ENCODE measurements around the gene LARGE1. TPM values are rescaled to one million over a fixed set of nuclear protein-coding genes. Genes with fewer than 3 reads are reported as not detected.

Gene LARGE1
- total RNA-seq, 2 experiments from 2014 or later, result 0.81 to 2.0 TPM

- intact Hi-C loops (cut with micrococcal nuclease), result no loop called here
- POLR2A ChIA-PET, result no interaction called here
- no peaks in the 10 kb centered on the region for H3K27me3 Mint-ChIP-seq
- H3K4me3 Mint-ChIP-seq, result no peak overlapping the region
- H3K9me3 Mint-ChIP-seq, result peaks cover 4% of the 10 kb centered on the region
- no peaks in the 10 kb centered on the region for H3K4me1 Mint-ChIP-seq (ENCODE audit: low read depth)
- CTCF ChIA-PET, result no interaction called here
- H3K36me3 Mint-ChIP-seq, result no peaks in the 10 kb centered on the region
- H3K27ac Mint-ChIP-seq, result no peak overlapping the region
- no peak for DNase-seq
Observed at GRCh38 chr22:33666961-33667619, 253.2 kb downstream of the LARGE1 start.

GRCh38 chr22:33666279-33666960 lies 253.9 kb downstream of the LARGE1 start:
- intact Hi-C loops (cut with micrococcal nuclease), result no loop called here
- Mint-ChIP-seq H3K9me3 (peaks cover 4% of the 10 kb centered on the region), H3K27ac (no peak overlapping the region), H3K4me1 (ENCODE audit: low read depth) (no peaks in the 10 kb centered on the region), H3K36me3 (no peaks in the 10 kb centered on the region), H3K4me3 (no peak overlapping the region), H3K27me3 (no peaks in the 10 kb centered on the region)
- no peak for DNase-seq
- CTCF ChIA-PET, result no interaction called here
- POLR2A ChIA-PET, result no interaction called here

- Mint-ChIP-seq H3K27me3 (no peaks in the 10 kb centered on the region), H3K4me1 (ENCODE audit: low read depth) (no peaks in the 10 kb centered on the region), H3K4me3 (no peak overlapping the region), H3K27ac (no peak overlapping the region), H3K36me3 (no peaks in the 10 kb centered on the region), H3K9me3 (peaks cover 23% of the 10 kb centered on the region)
- DNase-seq, result no peak
- intact Hi-C loops (cut with micrococcal nuclease), result no loop called here
- ChIA-PET CTCF (no interaction called here), POLR2A (no interaction called here)
Observed at GRCh38 chr22:33659448-33659847, 260.8 kb downstream of the LARGE1 start.

- POLR2A ChIA-PET, result no interaction called here
- CTCF ChIA-PET, result no interaction called here
- intact Hi-C loops (cut with micrococcal nuclease), result no loop called here
- Mint-ChIP-seq H3K27ac (no peak overlapping the region), H3K4me3 (no peak overlapping the region), H3K36me3 (no peaks in the 10 kb centered on the region), H3K4me1 (ENCODE audit: low read depth) (no peaks in the 10 kb centered on the region), H3K27me3 (no peaks in the 10 kb centered on the region), H3K9me3 (peaks cover 25% of the 10 kb centered on the region)
- no peak for DNase-seq
Observed at GRCh38 chr22:33658775-33659174, 261.5 kb downstream of the LARGE1 start.

GRCh38 chr22:33657670-33658069 lies 262.6 kb downstream of the LARGE1 start:
- DNase-seq, result no peak
- no peaks in the 10 kb centered on the region for H3K36me3 Mint-ChIP-seq
- H3K9me3 Mint-ChIP-seq, result peaks cover 23% of the 10 kb centered on the region
- ChIA-PET CTCF (no interaction called here), POLR2A (no interaction called here)
- no peaks in the 10 kb centered on the region for H3K4me1 Mint-ChIP-seq (ENCODE audit: low read depth)
- no peaks in the 10 kb centered on the region for H3K27me3 Mint-ChIP-seq
- no peak overlapping the region for H3K4me3 Mint-ChIP-seq
- intact Hi-C loops (cut with micrococcal nuclease), result no loop called here
- no peak overlapping the region for H3K27ac Mint-ChIP-seq

GRCh38 chr22:33656808-33657628 lies 263.3 kb downstream of the LARGE1 start:
- Mint-ChIP-seq H3K4me1 (ENCODE audit: low read depth) (no peaks in the 10 kb centered on the region), H3K27me3 (no peaks in the 10 kb centered on the region), H3K36me3 (no peaks in the 10 kb centered on the region), H3K9me3 (peaks cover 27% of the 10 kb centered on the region), H3K27ac (no peak overlapping the region), H3K4me3 (no peak overlapping the region)
- DNase-seq, result no peak
- ChIA-PET POLR2A (no interaction called here), CTCF (no interaction called here)
- intact Hi-C loops (cut with micrococcal nuclease), result no loop called here

- H3K4me3 Mint-ChIP-seq, result no peak overlapping the region
- CTCF ChIA-PET, result no interaction called here
Observed at GRCh38 chr22:33654173-33654895, 265.9 kb downstream of the LARGE1 start.

GRCh38 chr22:33653532-33654063 lies 266.7 kb downstream of the LARGE1 start:
- DNase-seq, result no peak
- Mint-ChIP-seq H3K4me1 (ENCODE audit: low read depth) (no peaks in the 10 kb centered on the region), H3K4me3 (no peak overlapping the region), H3K9me3 (peaks cover 39% of the 10 kb centered on the region), H3K27me3 (no peaks in the 10 kb centered on the region), H3K27ac (no peak overlapping the region), H3K36me3 (peaks cover 3% of the 10 kb centered on the region)
- ChIA-PET CTCF (no interaction called here), POLR2A (no interaction called here)
- intact Hi-C loops (cut with micrococcal nuclease), result no loop called here

More at GRCh38 chr22:33654173-33654895, 265.9 kb downstream of the LARGE1 start:
- intact Hi-C loops (cut with micrococcal nuclease), result no loop called here
- Mint-ChIP-seq H3K27ac (no peak overlapping the region), H3K36me3 (peaks cover 3% of the 10 kb centered on the region), H3K4me1 (ENCODE audit: low read depth) (no peaks in the 10 kb centered on the region), H3K9me3 (peaks cover 34% of the 10 kb centered on the region), H3K27me3 (no peaks in the 10 kb centered on the region)
- no peak for DNase-seq
- POLR2A ChIA-PET, result no interaction called here

GRCh38 chr22:33652615-33653014 lies 267.7 kb downstream of the LARGE1 start:
- CTCF ChIA-PET, result no interaction called here
- no peak overlapping the region for H3K4me3 Mint-ChIP-seq

GRCh38 chr22:33650244-33650643 lies 270.0 kb downstream of the LARGE1 start:
- H3K27ac Mint-ChIP-seq, result no peak overlapping the region
- no peaks in the 10 kb centered on the region for H3K4me1 Mint-ChIP-seq (ENCODE audit: low read depth)
- H3K27me3 Mint-ChIP-seq, result no peaks in the 10 kb centered on the region
- ChIA-PET POLR2A (no interaction called here), CTCF (no interaction called here)
- H3K9me3 Mint-ChIP-seq, result peaks cover 41% of the 10 kb centered on the region
- intact Hi-C loops (cut with micrococcal nuclease), result no loop called here
- no peak overlapping the region for H3K4me3 Mint-ChIP-seq
- peaks cover 6% of the 10 kb centered on the region for H3K36me3 Mint-ChIP-seq
- no peak for DNase-seq

More at GRCh38 chr22:33652615-33653014, 267.7 kb downstream of the LARGE1 start:
- intact Hi-C loops (cut with micrococcal nuclease), result no loop called here
- POLR2A ChIA-PET, result no interaction called here
- no peaks in the 10 kb centered on the region for H3K27me3 Mint-ChIP-seq
- peaks cover 43% of the 10 kb centered on the region for H3K9me3 Mint-ChIP-seq
- H3K27ac Mint-ChIP-seq, result no peak overlapping the region
- H3K4me1 Mint-ChIP-seq (ENCODE audit: low read depth), result no peaks in the 10 kb centered on the region
- DNase-seq, result no peak
- H3K36me3 Mint-ChIP-seq, result peaks cover 6% of the 10 kb centered on the region

GRCh38 chr22:33648478-33648877 lies 271.8 kb downstream of the LARGE1 start:
- Mint-ChIP-seq H3K4me1 (ENCODE audit: low read depth) (no peaks in the 10 kb centered on the region), H3K9me3 (peaks cover 43% of the 10 kb centered on the region), H3K27ac (no peak overlapping the region), H3K4me3 (no peak overlapping the region), H3K36me3 (peaks cover 6% of the 10 kb centered on the region), H3K27me3 (no peaks in the 10 kb centered on the region)
- CTCF ChIA-PET, result no interaction called here
- POLR2A ChIA-PET, result no interaction called here
- intact Hi-C loops (cut with micrococcal nuclease), result no loop called here
- DNase-seq, result no peak

- H3K36me3 Mint-ChIP-seq, result no peaks in the 10 kb centered on the region
- CTCF ChIA-PET, result no interaction called here
- no peak for DNase-seq
- no peaks in the 10 kb centered on the region for H3K27me3 Mint-ChIP-seq
- H3K4me3 Mint-ChIP-seq, result no peak overlapping the region
- no peak overlapping the region for H3K27ac Mint-ChIP-seq
- intact Hi-C loops (cut with micrococcal nuclease), result no loop called here
- H3K9me3 Mint-ChIP-seq, result peaks cover 48% of the 10 kb centered on the region
- POLR2A ChIA-PET, result no interaction called here
- H3K4me1 Mint-ChIP-seq (ENCODE audit: low read depth), result no peaks in the 10 kb centered on the region
Observed at GRCh38 chr22:33640900-33641299, 279.4 kb downstream of the LARGE1 start.

Measured in activated CD4-positive, alpha-beta memory T cell treated with anti-CD3 and anti-CD28 coated beads for 36 hours (primary cell).